Astrocyte of the cerebellum (primary cell): ENCODE results near the gene PC.
A peak's percentile ranks its signal among the peaks of the same experiment; 100 is the strongest.
"Not testable (repeated sequence)": the region's sequence is repeated elsewhere in the genome, so short reads cannot be mapped to it uniquely, and the experiment has no call there.

Experiments
- DNase-seq: peaks from one replicate; pipeline ENCODE4 v3.0.0-alpha.2; 2011; ENCODE audit warnings: low read depth
- H3K4me3 ChIP-seq: 2 replicates; pipeline ENCODE4 v1.5.1; 2011; ENCODE audit warnings: mild to moderate bottlenecking, low read depth, low read length, moderate library complexity
- CTCF ChIP-seq: IDR thresholded peaks from 2 replicates; pipeline ENCODE4 v1.5.1; 2012; ENCODE audit warnings: low read length, low read depth, moderate library complexity, mild to moderate bottlenecking; ENCODE audit errors: missing control alignments
- in situ Hi-C: cut with HindIII; loops from 2 replicates; pipeline ENCODE4 v1.10.0; 2017; ENCODE audit warnings: low sequenced_read_pairs

The PC gene

GRCh38 chr11:66841861-66842260, 116.3 kb downstream of the PC start:
- in situ Hi-C loops, result no loop called here
- DNase-seq, result no peak
- H3K4me3 ChIP-seq, result peak overlapping the region; percentile 98
- TF ChIP-seq CTCF, result no peak

- DNase-seq, result no peak
- no peak overlapping the region for H3K4me3 ChIP-seq
- TF ChIP-seq CTCF, result no peak
- in situ Hi-C loops, result no loop called here
Measured at GRCh38 chr11:66840317-66841091, 117.7 kb downstream of the PC start.

GRCh38 chr11:66835768-66836405, 122.3 kb downstream of the PC start:
- no peak overlapping the region for H3K4me3 ChIP-seq
- DNase-seq, result no peak
- no peak for TF ChIP-seq CTCF
- in situ Hi-C loops, result no loop called here

GRCh38 chr11:66834943-66835342, 123.2 kb downstream of the PC start:
- no peak for TF ChIP-seq CTCF
- no peak for DNase-seq
- no peak overlapping the region for H3K4me3 ChIP-seq
- in situ Hi-C loops, result no loop called here

- in situ Hi-C loops, result no loop called here
- H3K4me3 ChIP-seq, result no peak overlapping the region
- no peak for TF ChIP-seq CTCF
- no peak for DNase-seq
Measured at GRCh38 chr11:66834539-66834845, 123.7 kb downstream of the PC start.

- H3K4me3 ChIP-seq, in situ Hi-C loops, DNase-seq: not testable (repeated sequence)
Measured at GRCh38 chr11:66824573-66824972, 133.6 kb downstream of the PC start.

- no peak for DNase-seq
- in situ Hi-C loops, result no loop called here
- no peak overlapping the region for H3K4me3 ChIP-seq
Measured at GRCh38 chr11:66823700-66824099, 134.5 kb downstream of the PC start.

More at GRCh38 chr11:66823700-66824099, 134.5 kb downstream of the PC start:
- no peak for TF ChIP-seq CTCF
